ENCODE results near the gene BRD3OS.

The BRD3OS gene

DNA sequence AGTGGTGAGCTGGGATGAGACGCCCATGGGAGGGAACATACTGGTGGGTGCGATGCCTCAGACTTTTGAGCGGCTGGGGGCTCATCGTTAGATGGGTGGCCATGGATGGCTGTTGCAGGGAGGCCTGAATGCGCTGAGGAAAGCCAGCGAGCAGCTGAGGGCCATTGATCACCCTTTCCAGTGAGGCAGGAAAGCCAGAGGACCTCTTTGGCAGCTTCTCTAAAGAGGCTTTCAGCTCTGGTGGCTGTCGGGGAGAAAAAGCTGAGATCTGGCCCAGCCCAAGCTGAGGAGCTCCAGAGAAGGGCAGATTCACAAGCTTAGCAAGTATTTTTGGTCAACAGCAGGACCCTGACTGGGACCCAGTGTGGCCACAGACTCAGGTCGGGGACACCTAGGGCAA lies 19.9 kb upstream of the BRD3OS start:
- in situ Hi-C loops (cut with MboI; ENCODE audit: low pct_unique_long_range_greater_than_20kb, low sequenced_read_pairs, unreplicated experiment): loop anchor here (25.0 kb wide), 1 partner anchor 468 kb away; the partner anchor contains the start of gene ADAMTSL2
- no peak for DNase-seq (ENCODE audit: low spot score)
- TF ChIP-seq, protein P1, sequence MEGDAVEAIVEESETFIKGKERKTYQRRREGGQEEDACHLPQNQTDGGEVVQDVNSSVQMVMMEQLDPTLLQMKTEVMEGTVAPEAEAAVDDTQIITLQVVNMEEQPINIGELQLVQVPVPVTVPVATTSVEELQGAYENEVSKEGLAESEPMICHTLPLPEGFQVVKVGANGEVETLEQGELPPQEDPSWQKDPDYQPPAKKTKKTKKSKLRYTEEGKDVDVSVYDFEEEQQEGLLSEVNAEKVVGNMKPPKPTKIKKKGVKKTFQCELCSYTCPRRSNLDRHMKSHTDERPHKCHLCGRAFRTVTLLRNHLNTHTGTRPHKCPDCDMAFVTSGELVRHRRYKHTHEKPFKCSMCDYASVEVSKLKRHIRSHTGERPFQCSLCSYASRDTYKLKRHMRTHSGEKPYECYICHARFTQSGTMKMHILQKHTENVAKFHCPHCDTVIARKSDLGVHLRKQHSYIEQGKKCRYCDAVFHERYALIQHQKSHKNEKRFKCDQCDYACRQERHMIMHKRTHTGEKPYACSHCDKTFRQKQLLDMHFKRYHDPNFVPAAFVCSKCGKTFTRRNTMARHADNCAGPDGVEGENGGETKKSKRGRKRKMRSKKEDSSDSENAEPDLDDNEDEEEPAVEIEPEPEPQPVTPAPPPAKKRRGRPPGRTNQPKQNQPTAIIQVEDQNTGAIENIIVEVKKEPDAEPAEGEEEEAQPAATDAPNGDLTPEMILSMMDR (IDR thresholded peaks at IDR 0.05; ENCODE audit: extremely low read depth, insufficient read depth, missing control alignments): no peak

DNA sequence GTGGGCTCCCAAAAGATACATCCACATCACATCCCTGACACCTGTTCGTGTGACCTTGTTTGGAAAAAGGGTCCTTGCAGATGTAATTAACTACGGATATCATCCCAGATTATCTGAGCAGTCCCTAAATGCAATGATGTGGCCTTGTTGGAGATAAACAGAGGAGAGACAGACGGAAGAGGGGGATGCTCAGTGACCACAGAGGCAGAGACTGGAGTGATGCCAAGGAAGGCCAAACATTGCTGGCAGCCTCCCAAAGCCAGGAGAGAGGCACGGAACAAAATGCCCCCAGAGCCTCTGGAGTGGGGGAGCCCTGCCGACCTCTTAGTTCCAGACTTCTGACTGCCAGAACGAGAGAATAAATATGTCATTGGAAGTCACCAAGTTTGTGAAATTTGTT lies 18.1 kb upstream of the BRD3OS start:
- DNase-seq (ENCODE audit: low spot score): no peak

DNA sequence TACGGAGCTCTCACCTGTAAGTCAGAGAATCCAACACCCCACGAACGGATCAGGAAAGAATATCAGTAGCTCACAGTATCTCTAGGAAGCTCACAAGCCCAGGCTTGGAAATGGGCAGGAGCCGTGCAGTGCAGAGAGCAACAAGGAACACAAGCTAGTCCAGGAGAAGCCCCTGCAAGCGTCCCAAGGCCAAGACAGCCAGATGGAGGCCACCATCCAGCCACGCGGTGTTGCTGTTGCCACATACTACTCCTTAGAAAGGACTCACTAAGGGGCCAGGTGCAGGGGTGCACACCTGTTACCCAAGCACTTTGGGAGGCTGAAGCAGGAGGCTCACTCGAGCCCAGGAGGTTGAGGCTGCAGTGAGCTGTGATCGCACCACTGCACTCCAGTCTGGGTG lies 17.7 kb upstream of the BRD3OS start:
- TF ChIP-seq, protein P1 (IDR thresholded peaks at IDR 0.05; ENCODE audit: extremely low read depth, insufficient read depth, missing control alignments): no peak
- DNase-seq (ENCODE audit: low spot score): no peak
- in situ Hi-C loops (cut with MboI; ENCODE audit: low pct_unique_long_range_greater_than_20kb, low sequenced_read_pairs, unreplicated experiment): loop anchor here (25.0 kb wide), 1 partner anchor 470 kb away; the partner anchor contains the start of gene ADAMTSL2

More for the DNA sequence above, 18.1 kb upstream of the BRD3OS start:
- TF ChIP-seq, protein P1 (IDR thresholded peaks at IDR 0.05; ENCODE audit: extremely low read depth, insufficient read depth, missing control alignments): no peak
- in situ Hi-C loops (cut with MboI; ENCODE audit: low pct_unique_long_range_greater_than_20kb, low sequenced_read_pairs, unreplicated experiment): loop anchor here (25.0 kb wide), 1 partner anchor 470 kb away; the partner anchor contains the start of gene ADAMTSL2

DNA sequence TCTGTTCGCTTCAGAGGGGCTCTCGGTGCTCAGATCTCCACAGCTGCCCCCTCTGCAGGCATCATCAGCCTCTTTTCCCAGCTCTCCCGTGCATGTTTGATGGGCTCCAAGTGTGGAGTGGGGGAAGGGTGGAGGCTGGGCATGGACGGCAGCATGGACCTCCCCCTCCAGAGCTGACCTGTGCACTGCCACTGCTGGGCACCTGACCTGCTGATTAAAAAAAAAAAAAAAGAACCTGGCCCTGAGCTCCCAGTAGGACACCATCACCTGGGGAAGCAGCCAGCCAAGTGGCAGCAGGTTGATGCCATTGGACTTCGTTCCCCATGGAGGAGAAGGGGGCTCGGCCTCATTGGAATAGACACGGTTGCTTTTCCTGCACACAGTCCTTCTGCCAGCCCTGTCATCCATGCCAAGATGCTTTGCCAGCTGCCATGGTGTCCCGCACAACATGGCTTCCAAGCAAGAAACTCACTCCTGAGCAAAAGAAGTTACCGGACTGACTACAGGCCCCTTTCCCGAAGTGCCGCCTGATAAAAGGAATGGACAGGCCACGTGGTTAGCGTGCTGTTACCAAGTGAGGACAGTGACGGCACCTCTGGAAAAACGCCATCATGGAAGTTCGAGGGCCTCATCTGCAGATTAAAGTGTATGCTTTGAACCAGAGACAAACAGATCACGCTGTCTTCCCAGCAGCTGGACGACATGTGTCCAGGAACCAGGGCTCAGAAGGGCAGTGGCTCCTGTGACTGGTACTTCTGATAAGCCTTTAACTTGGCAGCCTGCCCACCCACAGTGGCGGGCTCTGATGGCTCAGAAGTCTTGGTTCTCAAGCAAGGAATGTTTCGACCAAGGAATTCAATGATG lies 14.7 kb upstream of the BRD3OS start:
- DNase-seq (ENCODE audit: low spot score): no peak
- TF ChIP-seq, protein P1 (IDR thresholded peaks at IDR 0.05; ENCODE audit: extremely low read depth, insufficient read depth, missing control alignments): no peak
- in situ Hi-C loops (cut with MboI; ENCODE audit: low pct_unique_long_range_greater_than_20kb, low sequenced_read_pairs, unreplicated experiment): loop anchor here (25.0 kb wide), 1 partner anchor 473 kb away; the partner anchor contains the start of gene ADAMTSL2

DNA sequence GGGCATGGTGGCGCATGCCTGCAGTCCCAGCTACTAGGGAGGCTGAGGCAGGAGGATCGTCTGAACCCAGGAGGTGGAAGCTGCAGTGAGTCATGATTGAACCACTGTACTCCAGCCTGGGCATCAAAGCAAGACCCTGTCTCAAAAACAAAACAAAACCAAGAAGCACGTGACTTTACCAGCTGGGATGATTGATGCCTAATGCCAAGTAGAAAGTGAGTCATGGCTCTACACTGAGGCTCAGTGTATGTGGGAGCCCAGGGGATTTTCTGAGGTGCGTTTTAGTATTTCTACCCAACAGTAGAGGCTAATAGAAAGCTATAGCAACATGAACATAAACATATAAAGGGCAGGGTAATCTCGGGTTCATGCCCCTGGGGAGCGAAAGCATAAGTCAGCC lies 13.9 kb upstream of the BRD3OS start:
- in situ Hi-C loops (cut with MboI; ENCODE audit: low pct_unique_long_range_greater_than_20kb, low sequenced_read_pairs, unreplicated experiment): loop anchor here (25.0 kb wide), 1 partner anchor 474 kb away; the partner anchor contains the start of gene ADAMTSL2
- TF ChIP-seq, protein P1 (IDR thresholded peaks at IDR 0.05; ENCODE audit: extremely low read depth, insufficient read depth, missing control alignments): no peak
- no peak for DNase-seq (ENCODE audit: low spot score)

DNA sequence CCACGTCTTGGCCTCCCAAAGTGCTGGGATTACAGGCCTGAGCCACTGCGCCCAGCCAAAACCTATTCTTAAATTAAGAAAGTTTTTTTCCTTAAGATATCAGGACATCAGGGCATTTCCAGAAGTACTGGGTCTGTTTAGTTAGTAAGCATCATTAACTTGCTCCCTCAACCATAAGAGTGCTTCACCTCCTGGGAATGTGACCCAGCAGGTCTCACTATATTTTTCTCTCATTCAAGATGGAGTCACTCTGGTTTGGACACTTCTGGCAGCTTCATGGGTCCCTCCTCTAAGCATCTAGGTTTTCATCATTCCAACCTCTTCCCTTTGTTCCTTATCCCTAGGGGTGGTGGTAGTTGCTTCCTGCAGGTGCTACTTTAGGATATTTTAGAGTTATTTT lies 10.3 kb upstream of the BRD3OS start:
- DNase-seq (ENCODE audit: low spot score): no peak
- in situ Hi-C loops (cut with MboI; ENCODE audit: low pct_unique_long_range_greater_than_20kb, low sequenced_read_pairs, unreplicated experiment): loop anchor here (25.0 kb wide), 1 partner anchor 478 kb away; the partner anchor contains the start of gene ADAMTSL2
- TF ChIP-seq, protein P1 (IDR thresholded peaks at IDR 0.05; ENCODE audit: extremely low read depth, insufficient read depth, missing control alignments): no peak

All from GM13977 (cell line).